GM21528 (cell line): ENCODE results near the gene KRTAP22-2.

Source experiments
- ATAC-seq: cut with Tn5 transposase; IDR thresholded peaks from one replicate; pipeline ENCODE4 v1.9.1; 2021; ENCODE audit warnings: mild to moderate bottlenecking, moderate library complexity; ENCODE audit not compliant: unreplicated experiment, low FRiP score

Gene KRTAP22-2

DNA sequence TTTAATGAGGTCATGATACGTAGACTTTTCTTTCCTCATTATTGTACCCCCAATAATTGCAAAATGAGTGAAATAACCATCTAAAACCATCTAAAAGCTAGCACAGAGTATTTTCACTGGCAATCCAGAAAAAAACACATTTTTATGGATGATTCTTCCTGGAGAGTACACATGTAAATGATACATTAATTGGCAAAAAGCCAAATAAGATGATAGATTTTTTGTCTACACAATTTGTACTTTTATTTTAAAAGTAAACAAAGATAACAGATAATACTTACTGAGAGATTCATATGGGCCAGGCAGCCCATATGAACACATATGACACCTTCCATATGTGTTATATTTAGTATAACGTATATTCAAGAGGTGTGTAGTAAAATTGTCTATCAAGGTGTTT, 26.6 kb downstream of the KRTAP22-2 start:
- ATAC-seq: no peak

DNA sequence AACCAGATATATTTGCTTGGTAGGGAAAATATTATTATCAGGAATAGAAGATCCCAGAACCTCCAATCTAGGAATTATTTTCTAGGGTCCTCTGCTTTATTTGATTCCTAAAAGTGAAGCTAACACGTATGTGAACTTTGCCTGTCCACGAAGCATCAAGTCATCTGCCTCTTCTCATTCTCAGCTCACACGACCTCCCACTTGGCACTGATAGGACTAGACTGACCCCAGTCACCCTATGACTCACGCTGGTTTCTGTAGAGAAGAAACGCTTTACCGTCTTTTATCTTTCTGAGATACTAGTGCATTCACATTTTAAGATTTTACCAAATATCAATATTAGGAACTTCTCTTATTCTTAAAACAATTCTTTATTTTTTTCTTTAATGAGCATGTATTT, 27.1 kb downstream of the KRTAP22-2 start:
- ATAC-seq: no peak

DNA sequence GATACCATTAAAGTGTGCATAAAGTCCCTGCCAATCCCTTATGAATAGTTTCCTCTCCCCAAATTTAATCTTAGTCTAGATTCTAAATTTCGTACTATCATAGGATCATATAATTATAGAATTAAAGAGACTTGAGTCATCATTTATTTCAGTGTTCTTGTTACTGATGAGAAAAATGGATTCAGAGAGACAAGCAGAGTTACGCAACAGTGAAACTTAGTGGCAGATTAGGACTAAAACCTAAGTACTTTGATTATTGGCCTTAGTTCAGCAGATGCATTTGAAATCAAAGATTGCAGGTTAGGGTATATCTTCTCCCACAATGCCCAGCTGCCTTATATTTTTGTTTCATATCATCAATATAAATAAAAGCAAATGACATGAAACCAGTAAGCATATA, 28.2 kb downstream of the KRTAP22-2 start:
- ATAC-seq: no peak

DNA sequence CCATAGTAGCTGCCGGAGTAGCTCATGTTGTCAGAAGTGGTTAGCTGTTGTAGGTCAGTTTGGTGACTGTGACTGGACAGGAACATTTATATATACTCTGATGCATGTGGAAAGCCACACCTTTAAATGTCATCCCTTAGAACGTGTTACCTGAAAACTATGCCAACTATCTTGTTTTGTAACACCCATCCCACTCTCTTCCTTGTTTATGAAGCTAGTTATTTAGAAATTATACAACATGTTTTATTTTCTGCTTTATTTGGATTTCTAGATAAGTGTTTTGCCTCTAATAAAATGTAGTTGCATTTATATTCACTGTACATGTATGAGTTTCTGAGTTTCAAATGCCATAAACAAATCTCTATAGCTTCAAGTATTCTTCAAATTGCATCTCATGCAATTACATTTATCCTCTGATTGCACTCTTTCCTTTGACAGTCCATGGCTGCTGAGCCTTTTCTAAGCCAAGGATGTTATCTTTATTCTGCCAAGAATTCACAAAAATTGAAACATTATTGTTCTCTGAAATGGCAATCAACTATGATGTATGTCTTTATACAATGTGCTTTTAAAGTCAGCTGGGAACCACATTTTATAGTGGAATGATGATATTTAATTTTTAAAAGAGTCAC, 28.8 kb downstream of the KRTAP22-2 start, which contains the start of gene KRTAP19-7:
Gene KRTAP19-7, minus strand, starts transcription at position 51 of the 632 bp plus-strand sequence. Its CDS starts 25 bp downstream, at position 26.
- no peak for ATAC-seq

GRCh38 chr21:30555095-30555494, 35.1 kb downstream of the KRTAP22-2 start:
- ATAC-seq: no peak

DNA sequence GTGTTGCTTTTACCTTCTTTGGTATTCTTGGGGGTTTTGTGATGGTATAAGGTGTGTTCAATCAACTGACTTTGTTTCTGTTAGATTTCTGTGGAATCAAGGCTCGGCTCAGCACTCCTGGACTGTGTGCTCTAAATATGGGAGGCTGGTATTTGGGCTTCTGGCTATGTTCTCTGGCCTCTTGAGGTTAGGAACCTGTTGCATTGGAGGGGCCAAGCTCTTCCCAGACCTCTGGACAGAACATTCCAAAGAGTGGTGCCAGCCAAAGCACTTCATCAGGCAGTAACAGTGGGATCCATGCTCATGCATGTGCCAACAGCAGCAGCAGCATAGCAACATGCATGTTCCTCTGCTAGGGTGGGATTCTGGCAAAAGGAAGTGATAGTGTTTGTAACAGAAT, 37.4 kb downstream of the KRTAP22-2 start:
- ATAC-seq: no peak

DNA sequence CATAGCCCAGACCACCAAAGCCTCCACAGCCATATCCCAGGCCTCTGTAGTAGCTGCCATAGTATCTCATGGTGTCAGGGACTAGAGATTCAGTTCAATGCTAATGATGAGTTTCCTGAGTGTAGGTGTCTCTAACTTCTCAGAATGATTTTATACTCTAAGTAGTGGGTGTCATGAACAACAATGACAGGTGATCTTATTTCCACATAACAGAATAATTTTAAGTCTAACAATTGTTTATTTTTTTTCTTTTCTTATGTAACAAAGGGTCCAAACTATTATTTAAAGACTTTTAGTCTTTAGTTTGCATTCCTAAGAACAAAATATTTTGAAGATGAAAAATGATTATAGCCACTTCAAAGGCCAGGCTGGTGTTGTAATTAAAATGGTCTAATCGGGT, 48.4 kb downstream of the KRTAP22-2 start, which contains the start of gene KRTAP19-6:
Gene KRTAP19-6, minus strand, starts transcription at position 101 of the 400 bp plus-strand sequence. Its CDS starts 31 bp downstream, at position 70.
- ATAC-seq: no peak
